Naive thymus-derived CD4-positive, alpha-beta T cell (primary cell): Measurements from ENCODE around the gene ITGA4. TPM values are rescaled to one million over a fixed set of nuclear protein-coding genes. Genes with fewer than 3 reads are reported as not detected.
A peak's percentile ranks its signal among the peaks of the same experiment; 100 is the strongest.

ENCODE experiments used
- ATAC-seq: fragments of 150-1000 bp; cut with Tn5 transposase; 2 replicates; pipeline ENCODE4 v1.10.0; 2021; ENCODE audit warnings: mild to moderate bottlenecking, moderate library complexity
- CTCF ChIA-PET: fragments of 350-600 bp; sonication (Branson Sonifier 250); formaldehyde crosslinking; loops from one replicate; lab custom pipeline; 2021; ENCODE audit warnings: antibody characterized with exemption; lab: Charles Lee
- POLR2A ChIA-PET: fragments of 350-600 bp; sonication (Branson Sonifier 250); formaldehyde crosslinking; loops from one replicate; lab custom pipeline; 2021; ENCODE audit warnings: antibody characterized with exemption, inconsistent platforms; lab: Charles Lee
- DNase-seq, 9 donors: peaks; one replicate each; pipeline versions ENCODE4 v3.0.0 to v3.0.0-alpha.2; 2020 to 2022; ENCODE audit warnings: mixed read lengths in 1 of 9
- H3K27ac ChIP-seq: one replicate; pipeline ENCODE4 v1.7.0; 2013; ENCODE audit warnings: mild to moderate bottlenecking, low read depth, low read length, moderate library complexity
- H3K27me3 ChIP-seq, 2 donors: one replicate each; pipeline ENCODE4 v1.7.0; 2013; ENCODE audit warnings: low read length in 2 of 2, mild to moderate bottlenecking in 2 of 2, moderate library complexity in 2 of 2; ENCODE audit not compliant: control insufficient read depth in 2 of 2, insufficient read depth in 2 of 2
- H3K36me3 ChIP-seq, 3 experiments: 1 replicate in 2 of 3; 2 replicates in 1 of 3; pipeline ENCODE4 v1.7.0; 2013; ENCODE audit warnings: low read length in 3 of 3, mild to moderate bottlenecking in 3 of 3, moderate library complexity in 1 of 3; ENCODE audit not compliant: insufficient read depth in 3 of 3, control insufficient read depth in 2 of 3
- H3K4me1 ChIP-seq, 2 donors: one replicate each; pipeline ENCODE4 v1.7.0; 2013; ENCODE audit warnings: low read length in 2 of 2, mild to moderate bottlenecking in 2 of 2, moderate library complexity in 1 of 2; ENCODE audit not compliant: control insufficient read depth in 2 of 2, insufficient read depth in 2 of 2
- H3K4me3 ChIP-seq: 2 replicates; pipeline ENCODE4 v1.7.0; 2013; ENCODE audit warnings: mild to moderate bottlenecking, low read length
- H3K9me3 ChIP-seq, 3 experiments: 1 replicate in 2 of 3; 2 replicates in 1 of 3; pipeline ENCODE4 v1.7.0; 2013; ENCODE audit warnings: low read length in 3 of 3; ENCODE audit not compliant: control insufficient read depth in 2 of 3
- H3K27ac Mint-ChIP-seq, 9 donors: one replicate each; pipeline ENCODE4 v1.8.0; 2020 to 2022; ENCODE audit warnings: mixed read lengths in 9 of 9, mild to moderate bottlenecking in 8 of 9, moderate library complexity in 5 of 9, inconsistent platforms in 2 of 9
- H3K27me3 Mint-ChIP-seq, 5 donors: one replicate each; pipeline ENCODE4 v1.8.0; 2021 to 2022; ENCODE audit warnings: mixed read lengths in 5 of 5, mild to moderate bottlenecking in 1 of 5
- H3K36me3 Mint-ChIP-seq, 5 donors: one replicate each; pipeline ENCODE4 v1.8.0; 2020 to 2022; ENCODE audit warnings: mixed read lengths in 5 of 5, mild to moderate bottlenecking in 3 of 5, inconsistent platforms in 1 of 5
- H3K4me1 Mint-ChIP-seq, 7 donors: one replicate each; pipeline ENCODE4 v1.8.0; 2020 to 2022; ENCODE audit warnings: mixed read lengths in 7 of 7, mild to moderate bottlenecking in 3 of 7, inconsistent platforms in 1 of 7
- H3K4me3 Mint-ChIP-seq, 10 donors: one replicate each; pipeline ENCODE4 v1.8.0; 2020 to 2022; ENCODE audit warnings: mild to moderate bottlenecking in 10 of 10, mixed read lengths in 10 of 10, moderate library complexity in 6 of 10, inconsistent platforms in 2 of 10
- H3K9me3 Mint-ChIP-seq, 11 donors: one replicate each; pipeline ENCODE4 v1.8.0; 2020 to 2022; ENCODE audit warnings: mixed read lengths in 11 of 11, mild to moderate bottlenecking in 4 of 11, inconsistent platforms in 1 of 11, moderate library complexity in 1 of 11
- intact Hi-C, 2 donors: fragments of 100-400 bp; cut with micrococcal nuclease; formaldehyde crosslinking; loops; one replicate each; pipeline ENCODE4 v1.15.1; 2023
- polyA plus RNA-seq, 2 donors: library from polyadenylated mRNA; unstranded; fragments of 300-500 nt; fragmentation: Illumina TruSeq; gene quantifications; one replicate each; pipeline ENCODE4 v1.2.3, GENCODE V29; 2021
- total RNA-seq, 6 experiments: library from RNA in 5 of 6; stranded (reverse) in 5 of 6; gene quantifications; 1 replicate in 5 of 6; 2 replicates in 1 of 6; pipeline ENCODE4 v1.2.3 and lab custom pipeline; 2021 to 2026

ITGA4 gene
- total and polyA plus RNA-seq, 7 experiments from 2014 or later, result 66.9 to 212 (median 151) TPM

GRCh38 chr2:181499231-181499630 lies 42.0 kb downstream of the ITGA4 start:
- H3K27me3 ChIP-seq, result no peaks in the 10 kb centered on the region
- Mint-ChIP-seq H3K9me3 (no peaks in the 10 kb centered on the region), H3K4me3 (no peak overlapping the region), H3K4me1 (peaks cover 0 to 6% (median 0%) of the 10 kb centered on the region in 7 donors), H3K27ac (peak overlapping the region in 1 of 9 donors; percentile 37), H3K36me3 (peaks cover 9 to 44% (median 36%) of the 10 kb centered on the region in 5 donors), H3K27me3 (no peaks in the 10 kb centered on the region)
- H3K36me3 ChIP-seq, result peaks cover 15 to 72% (median 57%) of the 10 kb centered on the region in 3 experiments
- DNase-seq, result no peak
- ChIA-PET CTCF (no interaction called here), POLR2A (no interaction called here)
- no peaks in the 10 kb centered on the region for H3K4me1 ChIP-seq
- no peak overlapping the region for H3K27ac ChIP-seq
- intact Hi-C loops, result loop anchor here in 1 of 2 donors (1.0 kb wide), 1 partner anchor 10 kb away; no protein-coding TSS in a partner anchor
- no peak overlapping the region for H3K4me3 ChIP-seq
- no peak for ATAC-seq
- no peaks in the 10 kb centered on the region for H3K9me3 ChIP-seq

- no peaks in the 10 kb centered on the region for H3K9me3 ChIP-seq
- H3K27me3 Mint-ChIP-seq, result no peaks in the 10 kb centered on the region
- no peak overlapping the region for H3K27ac ChIP-seq
- peaks cover 11 to 68% (median 56%) of the 10 kb centered on the region in 3 experiments for H3K36me3 ChIP-seq
- H3K4me1 Mint-ChIP-seq, result peaks cover 0 to 6% (median 2%) of the 10 kb centered on the region in 7 donors
- no peaks in the 10 kb centered on the region for H3K27me3 ChIP-seq
- POLR2A ChIA-PET, result no interaction called here
- CTCF ChIA-PET, result no interaction called here
- H3K36me3 Mint-ChIP-seq, result peaks cover 9 to 47% (median 35%) of the 10 kb centered on the region in 5 donors
- no peaks in the 10 kb centered on the region for H3K4me1 ChIP-seq
- DNase-seq (no peak), ATAC-seq (no peak)
- no peak overlapping the region for H3K27ac Mint-ChIP-seq
- no peak overlapping the region for H3K4me3 Mint-ChIP-seq
- no peaks in the 10 kb centered on the region for H3K9me3 Mint-ChIP-seq
- H3K4me3 ChIP-seq, result no peak overlapping the region
- intact Hi-C loops, result loop anchor here (2.0 to 5.0 kb wide), 3 partner anchors 13 to 37 kb away; no protein-coding TSS in a partner anchor
Measured at GRCh38 chr2:181500201-181500600, 43.0 kb downstream of the ITGA4 start.

- Histone ChIP-seq H3K4me3 (no peak overlapping the region), H3K27ac (no peak overlapping the region), H3K4me1 (peaks cover 24 to 32% of the 10 kb centered on the region in 2 donors), H3K9me3 (no peaks in the 10 kb centered on the region), H3K36me3 (peaks cover 0 to 54% (median 43%) of the 10 kb centered on the region in 3 experiments), H3K27me3 (no peaks in the 10 kb centered on the region)
- DNase-seq (no peak), ATAC-seq (no peak)
- Mint-ChIP-seq H3K4me1 (peaks cover 22 to 63% (median 57%) of the 10 kb centered on the region in 7 donors), H3K27ac (peak overlapping the region in 5 of 9 donors; percentile 8 to 65 (median 49)), H3K9me3 (no peaks in the 10 kb centered on the region), H3K27me3 (no peaks in the 10 kb centered on the region), H3K4me3 (no peak overlapping the region), H3K36me3 (peaks cover 22 to 65% (median 57%) of the 10 kb centered on the region in 5 donors)
- ChIA-PET POLR2A (no interaction called here), CTCF (no interaction called here)
- intact Hi-C loops, result loop anchor here (1.0 to 5.0 kb wide), 3 partner anchors 10 to 33 kb away; no protein-coding TSS in a partner anchor
Measured at GRCh38 chr2:181515719-181516118, 58.5 kb downstream of the ITGA4 start.

- Mint-ChIP-seq H3K36me3 (peaks cover 17 to 62% (median 57%) of the 10 kb centered on the region in 5 donors), H3K9me3 (no peaks in the 10 kb centered on the region), H3K27ac (peak overlapping the region in 6 of 9 donors; percentile 27 to 82 (median 62)), H3K4me1 (peaks cover 20 to 61% (median 55%) of the 10 kb centered on the region in 7 donors), H3K4me3 (peak overlapping the region in 4 of 10 donors; percentile 8 to 45 (median 30)), H3K27me3 (no peaks in the 10 kb centered on the region)
- Histone ChIP-seq H3K36me3 (peaks cover 0 to 42% (median 32%) of the 10 kb centered on the region in 3 experiments), H3K27me3 (no peaks in the 10 kb centered on the region), H3K4me1 (peaks cover 24 to 32% of the 10 kb centered on the region in 2 donors), H3K4me3 (no peak overlapping the region), H3K9me3 (no peaks in the 10 kb centered on the region), H3K27ac (no peak overlapping the region)
- ChIA-PET POLR2A (no interaction called here), CTCF (interaction anchor here (1.1 kb wide), 1 partner anchor 197 kb away, joined by 3 read pairs; no protein-coding TSS in a partner anchor)
- no peak for DNase-seq
- intact Hi-C loops, result loop anchor here in 1 of 2 donors (5.0 kb wide), 1 partner anchor 35 kb away; no protein-coding TSS in a partner anchor
- no peak for ATAC-seq
Measured at GRCh38 chr2:181516992-181517391, 59.8 kb downstream of the ITGA4 start.

GRCh38 chr2:181517685-181518301 lies 60.6 kb downstream of the ITGA4 start:
- ChIA-PET CTCF (interaction anchor here (1.1 kb wide), 1 partner anchor 196 kb away, joined by 3 read pairs; no protein-coding TSS in a partner anchor), POLR2A (no interaction called here)
- Mint-ChIP-seq H3K4me1 (peaks cover 20 to 55% (median 50%) of the 10 kb centered on the region in 7 donors), H3K9me3 (no peaks in the 10 kb centered on the region), H3K36me3 (peaks cover 11 to 57% (median 50%) of the 10 kb centered on the region in 5 donors), H3K4me3 (peak overlapping the region in 5 of 10 donors; percentile 23 to 67 (median 45)), H3K27me3 (no peaks in the 10 kb centered on the region), H3K27ac (peak overlapping the region in 8 of 9 donors; percentile 13 to 83 (median 62))
- no peak overlapping the region for H3K27ac ChIP-seq
- H3K36me3 ChIP-seq, result peaks cover 6 to 42% (median 32%) of the 10 kb centered on the region in 3 experiments
- intact Hi-C loops, result loop anchor here in 1 of 2 donors (5.0 kb wide), 1 partner anchor 35 kb away; no protein-coding TSS in a partner anchor
- H3K4me1 ChIP-seq, result peaks cover 24 to 32% of the 10 kb centered on the region in 2 donors
- no peaks in the 10 kb centered on the region for H3K9me3 ChIP-seq
- ATAC-seq (peak; percentile 44), DNase-seq (peak in 1 of 9 donors; percentile 11)
- H3K27me3 ChIP-seq, result no peaks in the 10 kb centered on the region
- H3K4me3 ChIP-seq, result no peak overlapping the region

- peaks cover 11 to 47% (median 36%) of the 10 kb centered on the region in 5 donors for H3K36me3 Mint-ChIP-seq
- peaks cover 15 to 34% (median 31%) of the 10 kb centered on the region in 3 experiments for H3K36me3 ChIP-seq
Measured at GRCh38 chr2:181520253-181520652, 63.1 kb downstream of the ITGA4 start.

More at GRCh38 chr2:181520253-181520652, 63.1 kb downstream of the ITGA4 start:
- H3K4me3 ChIP-seq, result no peak overlapping the region
- no peak overlapping the region for H3K4me3 Mint-ChIP-seq
- no peaks in the 10 kb centered on the region for H3K27me3 Mint-ChIP-seq
- H3K9me3 Mint-ChIP-seq, result no peaks in the 10 kb centered on the region
- H3K4me1 ChIP-seq, result peaks cover 24 to 28% of the 10 kb centered on the region in 2 donors
- intact Hi-C loops, result loop anchor here (5.0 kb wide), 2 partner anchors 38 to 418 kb away; no protein-coding TSS in a partner anchor
- CTCF ChIA-PET, result no interaction called here
- no peak for ATAC-seq
- H3K4me1 Mint-ChIP-seq, result peaks cover 16 to 33% (median 31%) of the 10 kb centered on the region in 7 donors
- H3K27ac ChIP-seq, result no peak overlapping the region
- peak overlapping the region in 6 of 9 donors; percentile 1 to 87 (median 26) for H3K27ac Mint-ChIP-seq
- no peaks in the 10 kb centered on the region for H3K9me3 ChIP-seq
- POLR2A ChIA-PET, result no interaction called here
- DNase-seq, result no peak
- no peaks in the 10 kb centered on the region for H3K27me3 ChIP-seq
